SKM-1 (cell line): Measurements from ENCODE around the gene ADAMTS10.
"Not testable (repeated sequence)": the region's sequence is repeated elsewhere in the genome, so short reads cannot be mapped to it uniquely, and the experiment has no call there.

Source experiments
- DNase-seq: peaks from one replicate; lab custom pipeline; 2025; ENCODE audit not compliant: unreplicated experiment; lab: John Stamatoyannopoulos, UW

ADAMTS10 gene

GRCh38 chr19:8610041-8610935 lies at the start of gene ADAMTS10:
Gene ADAMTS10, minus strand, starts transcription at chr19:8610715. Its CDS starts 5,005 bp downstream, at chr19:8605710.
- DNase-seq = no peak

DNA sequence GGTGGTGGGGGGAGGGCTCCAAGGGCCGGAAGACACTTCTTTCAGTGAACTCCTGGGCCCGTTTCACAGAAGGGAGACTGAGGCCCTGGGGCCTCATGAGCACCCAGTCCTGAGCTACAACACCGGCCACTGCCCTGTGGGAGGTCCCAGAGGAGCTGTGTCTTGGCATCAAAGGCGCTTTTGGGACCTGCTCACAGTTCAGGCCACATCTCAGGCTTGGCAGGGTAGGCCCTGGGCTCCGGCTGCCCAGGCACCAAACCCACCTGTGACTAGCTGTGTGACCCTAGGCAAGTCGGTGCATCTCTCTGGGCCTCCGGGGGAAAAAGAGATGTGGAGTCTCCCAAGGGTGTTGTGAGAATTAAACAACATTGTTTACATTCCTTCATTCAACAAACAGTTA lies 49.4 kb upstream of the ADAMTS10 start:
- no peak for DNase-seq

- DNase-seq = no peak
Observed at GRCh38 chr19:8657869-8658268, 47.4 kb upstream of the ADAMTS10 start.

DNA sequence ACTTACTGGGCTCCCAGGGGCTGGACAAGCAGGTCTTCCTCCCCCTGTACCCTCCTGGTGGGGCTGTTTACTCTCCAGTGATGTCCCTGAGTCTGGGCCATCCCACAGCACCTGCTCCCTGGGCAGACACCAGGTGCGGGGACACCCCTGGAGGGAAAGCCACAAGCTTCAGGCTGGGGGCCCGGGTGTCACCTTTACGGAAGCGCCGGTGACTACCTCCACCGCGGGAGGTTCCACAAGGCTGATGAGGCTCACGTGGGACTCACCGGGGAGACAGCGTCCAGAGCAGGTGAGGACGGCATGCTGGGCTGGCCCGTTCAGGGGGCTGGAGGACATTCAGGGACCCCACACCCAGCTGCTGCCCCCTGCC lies 44.8 kb upstream of the ADAMTS10 start:
- no peak for DNase-seq

DNA sequence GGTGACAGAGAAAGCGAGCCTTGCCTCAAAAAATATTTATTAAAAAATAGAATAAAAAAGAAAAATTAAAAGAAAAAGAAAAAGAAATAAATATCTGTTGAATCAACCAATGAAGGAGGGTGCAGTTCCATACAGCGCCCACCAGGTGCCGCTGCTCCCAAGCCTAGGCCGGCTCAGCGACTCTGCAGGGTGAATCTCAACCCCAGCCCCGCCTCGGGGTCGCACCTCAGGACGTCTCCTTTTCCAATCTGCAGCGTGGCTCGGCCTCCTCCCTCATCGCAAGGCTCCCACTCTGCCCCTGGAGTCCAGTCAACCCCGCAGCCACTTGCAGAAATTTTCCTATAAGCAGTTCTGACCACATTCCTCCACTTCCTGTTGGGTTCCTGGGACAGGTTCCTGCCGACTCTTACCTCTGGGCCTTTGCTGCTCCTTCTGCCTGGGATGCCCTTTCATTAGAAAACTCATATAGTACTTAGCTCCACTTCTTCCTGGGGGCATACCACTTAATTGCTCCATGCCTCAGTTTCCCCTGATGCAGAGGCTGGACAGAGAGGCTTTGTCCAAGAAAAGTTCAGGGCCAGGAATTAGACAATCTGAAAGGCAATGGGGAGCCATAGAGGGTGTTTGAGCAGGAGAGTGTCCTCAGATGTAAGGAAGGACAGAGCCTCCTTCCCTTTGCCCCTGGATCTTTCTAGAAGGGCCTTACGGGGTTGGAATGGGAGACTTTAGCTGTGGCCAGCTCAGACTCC lies 44.2 kb upstream of the ADAMTS10 start:
- no peak for DNase-seq

GRCh38 chr19:8648240-8648639 lies 37.7 kb upstream of the ADAMTS10 start:
- peak; percentile 72 for DNase-seq

DNA sequence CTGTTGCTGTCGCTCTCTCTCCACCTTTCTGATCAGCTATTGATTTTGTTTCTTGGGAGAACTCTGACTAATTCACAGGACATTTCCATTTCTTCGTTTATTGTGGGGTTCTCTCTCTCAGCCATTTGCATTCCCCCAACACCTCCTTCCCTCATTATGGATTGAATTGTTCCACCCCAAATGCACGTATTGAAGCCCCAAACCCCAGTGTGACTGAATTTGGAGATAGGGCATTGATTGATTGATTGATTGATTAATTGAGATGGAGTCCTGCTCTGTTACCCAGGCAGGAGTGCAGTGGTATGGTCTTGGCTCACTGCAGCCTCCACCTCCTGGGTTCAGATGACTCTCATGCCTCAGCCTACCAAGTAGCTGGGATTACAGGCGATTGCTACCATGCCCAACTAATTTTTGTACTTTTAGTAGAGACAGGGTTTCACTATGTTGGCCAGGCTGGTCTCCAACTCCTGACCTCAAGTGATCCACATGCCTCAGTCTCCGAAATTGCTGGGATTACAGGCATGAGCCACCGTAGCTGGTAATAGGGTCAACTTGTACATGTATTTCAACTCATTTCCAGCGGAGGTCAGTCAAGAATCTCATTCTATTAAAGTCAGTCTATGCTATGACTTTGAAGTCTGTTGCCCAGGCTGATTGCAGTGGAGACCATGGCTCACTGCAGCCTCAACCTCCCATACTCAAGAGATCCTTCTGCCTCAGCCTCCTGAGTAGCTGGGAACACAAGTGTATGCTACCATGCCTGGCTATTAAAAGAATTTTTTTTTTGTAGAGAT lies 33.5 kb upstream of the ADAMTS10 start:
- no peak for DNase-seq

- no peak for DNase-seq
Observed at GRCh38 chr19:8642561-8642960, 32.0 kb upstream of the ADAMTS10 start.

- peak; percentile 27 for DNase-seq
Observed at GRCh38 chr19:8641908-8642547, 31.5 kb upstream of the ADAMTS10 start.

DNA sequence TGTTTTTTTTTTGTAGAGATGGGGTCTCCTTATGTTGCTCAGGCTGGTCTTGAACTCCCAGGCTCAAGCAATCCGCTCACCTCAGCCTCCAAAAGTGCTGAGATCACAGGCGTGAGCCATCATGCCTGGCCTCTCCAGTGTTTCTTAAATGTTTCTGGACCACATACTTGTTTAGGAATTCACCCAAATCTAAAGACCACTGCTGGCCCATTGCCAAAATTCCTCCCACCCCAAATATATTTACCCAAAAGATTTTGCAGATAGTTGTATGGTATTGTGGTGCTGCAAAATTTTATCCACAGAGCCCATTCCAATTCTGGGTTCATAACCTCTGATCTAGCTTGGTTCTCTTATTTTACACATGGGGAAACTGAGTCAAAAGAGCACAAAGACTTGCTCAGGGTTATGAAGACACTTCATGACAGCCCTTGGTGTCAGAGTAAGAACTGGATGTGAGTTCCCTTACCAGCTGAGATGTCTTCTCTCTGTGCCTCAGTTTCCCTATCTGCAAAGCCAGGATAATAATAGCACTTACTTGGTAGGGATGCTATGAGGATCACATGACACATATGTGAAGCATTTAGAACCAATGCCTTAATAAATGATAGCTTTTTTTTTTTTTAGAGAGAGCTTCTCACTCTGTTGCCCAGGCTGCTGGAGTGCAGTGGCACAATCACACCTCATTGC lies 30.8 kb upstream of the ADAMTS10 start:
- no peak for DNase-seq

DNA sequence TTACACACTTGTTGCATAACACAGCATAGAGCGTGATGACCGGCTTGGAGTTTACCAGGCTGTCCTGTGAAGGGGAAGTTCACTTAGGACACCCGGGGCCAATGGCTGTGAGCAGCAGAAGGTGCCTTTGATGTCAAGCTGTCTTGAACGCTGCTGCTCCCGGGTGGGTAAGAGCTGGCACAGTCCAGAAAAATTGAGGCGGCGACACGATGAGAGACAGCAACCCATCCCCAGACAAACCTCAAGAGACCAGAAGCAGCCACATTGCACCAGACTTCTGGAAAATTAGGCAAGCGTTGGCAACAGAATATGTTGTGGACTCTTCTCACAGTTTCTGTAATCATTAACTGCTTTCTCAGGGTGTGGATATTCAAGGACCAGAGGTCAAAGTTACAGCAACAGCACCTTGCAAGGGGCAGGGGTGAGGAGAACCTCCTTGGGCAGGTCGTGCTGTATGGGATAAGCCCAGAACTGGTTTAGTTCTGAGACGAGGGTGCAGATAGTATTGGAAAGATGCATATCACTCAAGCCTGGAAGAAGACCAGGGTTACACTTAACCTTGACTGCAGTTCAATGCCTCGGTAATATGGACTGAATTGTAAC lies 30.0 kb upstream of the ADAMTS10 start:
- peak; percentile 89 for DNase-seq

DNA sequence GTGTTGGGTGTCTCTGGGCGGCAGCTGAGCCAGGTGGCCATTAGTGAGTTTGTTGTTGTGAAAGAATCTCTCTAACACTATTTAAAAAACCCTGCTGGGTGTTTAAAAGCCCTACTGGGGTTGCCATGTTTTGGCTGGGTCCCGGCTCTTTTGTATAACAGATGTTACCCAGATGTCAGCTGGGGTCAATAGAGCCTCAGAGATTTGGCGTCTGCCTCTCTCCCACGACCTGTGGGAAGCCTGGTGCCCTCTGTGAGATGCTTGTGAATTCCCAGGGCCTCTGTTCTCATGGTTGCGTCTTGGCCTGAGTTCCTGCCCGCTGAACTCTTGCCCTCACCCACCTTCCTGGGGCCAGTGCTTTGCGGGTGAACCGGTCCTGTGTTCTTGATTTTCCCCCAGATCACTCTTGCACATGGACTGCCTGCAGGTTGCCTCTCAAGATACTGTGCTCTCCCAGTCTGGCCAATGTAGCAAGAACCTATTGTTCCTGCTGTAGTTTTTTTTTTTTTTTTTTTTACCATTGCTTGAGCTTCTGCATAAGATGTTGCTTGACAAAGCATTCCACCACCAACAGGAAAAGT lies 29.4 kb upstream of the ADAMTS10 start:
- DNase-seq = no peak

GRCh38 chr19:8638078-8638619 lies 27.6 kb upstream of the ADAMTS10 start:
- peak; percentile 77 for DNase-seq

GRCh38 chr19:8637070-8637469 lies 26.6 kb upstream of the ADAMTS10 start:
- not testable (repeated sequence) for DNase-seq

- DNase-seq = no peak
Observed at GRCh38 chr19:8635422-8635821, 24.9 kb upstream of the ADAMTS10 start.

DNA sequence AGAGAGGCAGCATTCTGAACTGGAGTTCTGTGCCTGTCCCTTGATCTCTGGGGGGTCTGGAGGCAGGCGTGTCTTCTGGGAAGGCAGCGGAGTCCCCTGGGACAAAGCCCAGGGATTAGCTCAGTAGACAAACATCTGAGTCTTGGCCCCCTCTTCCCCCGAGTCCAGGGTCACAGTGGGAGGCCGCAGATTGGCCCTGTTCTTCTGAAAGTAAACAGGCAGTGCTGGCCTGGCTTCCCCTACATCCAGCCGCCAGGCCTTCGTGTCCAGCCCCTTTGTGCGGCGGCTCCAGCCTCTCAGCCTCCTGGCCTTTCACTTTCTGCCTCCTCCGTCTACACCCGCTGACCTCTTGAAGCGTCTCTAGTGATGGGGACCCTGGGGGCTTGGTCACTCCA lies 20.9 kb upstream of the ADAMTS10 start:
- no peak for DNase-seq

DNA sequence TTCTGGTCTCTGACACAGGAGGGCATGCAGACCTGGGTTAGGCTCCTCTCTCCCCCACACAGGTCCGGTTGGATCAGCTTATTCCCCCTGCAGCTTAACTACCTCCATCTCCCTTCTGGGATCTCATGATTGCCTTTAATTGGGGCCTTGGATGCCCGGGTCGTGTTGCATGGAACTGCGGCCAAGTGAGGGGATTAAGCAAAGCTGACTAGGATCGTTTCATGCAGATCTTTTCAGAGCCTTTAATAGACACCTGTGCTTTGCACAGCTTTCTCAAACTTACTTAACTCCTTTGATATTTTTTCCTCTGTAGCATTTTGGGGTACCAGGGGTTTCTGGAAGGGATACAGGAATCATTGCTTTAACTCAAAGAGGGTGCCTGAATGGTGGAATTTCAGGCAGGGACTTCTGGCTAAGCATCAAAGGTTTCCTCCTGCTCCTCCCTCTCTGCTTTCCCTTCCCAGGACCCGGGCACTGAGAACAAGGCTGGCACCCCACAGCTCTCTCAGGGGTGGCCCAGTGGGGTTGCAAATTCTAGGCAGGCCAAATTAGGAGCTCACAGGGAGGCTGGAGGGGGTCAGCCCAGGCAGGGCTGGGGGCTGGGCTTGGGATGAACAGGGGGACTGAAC lies 20.4 kb upstream of the ADAMTS10 start:
- no peak for DNase-seq

DNA sequence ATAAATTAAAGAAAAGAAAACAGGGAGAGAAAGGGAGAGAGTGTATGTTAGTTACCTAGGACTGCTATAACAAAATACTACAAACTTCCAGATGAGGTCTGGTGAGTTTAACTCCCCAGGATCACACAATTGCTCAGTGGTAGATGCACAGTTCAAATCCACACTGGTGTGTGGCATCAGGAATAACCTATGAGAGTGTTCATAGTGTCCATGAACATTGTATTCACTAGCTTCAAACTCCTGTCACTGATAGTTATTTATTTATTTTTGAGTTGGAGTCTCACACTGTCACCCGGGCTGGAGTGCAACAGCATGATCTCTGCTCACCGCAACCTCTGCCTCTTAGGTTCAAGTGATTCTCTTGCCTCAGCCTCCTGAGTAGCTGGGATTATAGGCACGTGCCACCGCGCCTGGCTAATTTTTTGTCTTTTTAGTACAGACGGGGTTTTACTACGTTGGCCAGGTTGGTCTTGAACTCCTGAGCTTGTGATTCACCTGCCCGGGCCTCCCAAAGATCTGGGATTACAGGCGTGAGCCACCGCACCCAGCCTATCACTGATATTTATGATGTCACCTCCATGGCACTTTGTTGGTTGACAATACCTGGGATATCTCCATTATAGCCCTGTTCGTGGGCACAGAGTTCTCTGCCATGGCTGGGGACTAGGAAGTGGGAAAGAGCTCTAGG lies 19.6 kb upstream of the ADAMTS10 start, which contains the start of gene NFILZ:
Gene NFILZ, plus strand, starts transcription at position 638 of the 688 bp plus-strand sequence. CDS start 46,133 bp downstream, outside the sequence.
- no peak for DNase-seq
